ENCODE results near the gene CCNJL.

DNA sequence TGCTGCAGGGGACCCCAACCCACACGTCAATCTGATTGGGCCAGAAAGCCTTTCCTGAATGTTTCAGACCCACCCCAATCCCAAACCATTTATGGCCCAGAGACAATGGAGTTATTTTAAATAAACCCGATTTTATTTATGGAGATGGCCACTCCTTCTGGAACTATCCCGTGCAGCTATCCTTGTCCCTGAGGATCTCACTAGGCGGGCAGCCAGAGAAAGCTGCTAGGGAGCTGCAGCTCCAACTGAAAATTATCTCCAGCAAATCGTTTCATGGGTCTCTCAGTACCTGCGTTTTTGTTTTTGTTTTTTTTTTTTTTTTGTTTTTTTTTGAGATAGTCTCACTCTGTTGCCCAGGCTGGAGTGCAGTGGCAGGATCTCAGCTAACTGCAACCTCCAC is 35.1 kb upstream of the CCNJL start:
- TF ChIP-seq CTCF (IDR thresholded peaks at IDR 0.05) (no peak), EZH2 (IDR thresholded peaks at IDR 0.05; ENCODE audit: borderline replicate concordance, insufficient read depth, low read depth, low read length, poor library complexity, severe bottlenecking) (no peak)

Measured in B cell (primary cell).